DND-41 (cell line): ENCODE measurements around the gene CAPZA1.

Source experiments
- ATAC-seq: fragments of 200-7000 bp; cut with Tn5 transposase; 3 replicates; pipeline ENCODE4 v1.9.1; 2021; ENCODE audit warnings: low read depth; ENCODE audit not compliant: insufficient read depth
- DNase-seq: peaks from one replicate; pipeline ENCODE4 v3.0.0-alpha.2; 2020
- H2AFZ ChIP-seq: 2 replicates; pipeline ENCODE4 v1.6.0; 2012; ENCODE audit warnings: low read depth, low read length
- H3K27ac ChIP-seq: 2 replicates; pipeline ENCODE4 v1.5.1; 2012; ENCODE audit warnings: low read length, inconsistent platforms
- H3K27me3 ChIP-seq: fragments of 200-600 bp; sonication (generic); 2 replicates; pipeline ENCODE4 v1.6.0; 2012; ENCODE audit warnings: low read length, mild to moderate bottlenecking, inconsistent platforms; ENCODE audit not compliant: insufficient read depth, poor library complexity
- H3K36me3 ChIP-seq: 2 replicates; pipeline ENCODE4 v1.5.1; 2012; ENCODE audit warnings: low read length, inconsistent platforms; ENCODE audit not compliant: insufficient read depth
- H3K4me1 ChIP-seq: 2 replicates; pipeline ENCODE4 v1.5.1; 2012; ENCODE audit warnings: mild to moderate bottlenecking, low read length; ENCODE audit not compliant: insufficient read depth
- H3K4me2 ChIP-seq: 2 replicates; pipeline ENCODE4 v1.6.0; 2012; ENCODE audit warnings: mild to moderate bottlenecking, moderate library complexity, low read length, inconsistent platforms; ENCODE audit not compliant: insufficient read depth
- H3K4me3 ChIP-seq, 2 experiments: fragments of 200-600 bp in 1 of 2; shearing (Covaris generic) in 1 of 2; 2 replicates each; pipeline ENCODE4 v1.5.1; 2012 to 2016; ENCODE audit warnings: inconsistent platforms in 2 of 2, low read length in 2 of 2, mild to moderate bottlenecking in 2 of 2, low read depth in 1 of 2, moderate library complexity in 1 of 2
- H3K79me2 ChIP-seq: 2 replicates; pipeline ENCODE4 v1.6.0; 2012; ENCODE audit warnings: low read length, inconsistent platforms; ENCODE audit not compliant: insufficient read depth
- H3K9ac ChIP-seq: 2 replicates; pipeline ENCODE4 v1.6.0; 2012; ENCODE audit warnings: low read depth, mild to moderate bottlenecking, inconsistent platforms, low read length, moderate library complexity
- H3K9me3 ChIP-seq: 2 replicates; pipeline ENCODE4 v1.5.1; 2012; ENCODE audit warnings: low read length, moderate library complexity, mild to moderate bottlenecking, inconsistent platforms; ENCODE audit not compliant: insufficient read depth, severe bottlenecking
- H4K20me1 ChIP-seq: 2 replicates; pipeline ENCODE4 v1.6.0; 2012; ENCODE audit warnings: low read length; ENCODE audit not compliant: insufficient read depth
- EZH2 ChIP-seq: IDR thresholded peaks from 3 replicates; pipeline ENCODE4 v1.6.1; 2012; ENCODE audit warnings: borderline replicate concordance, low read depth, mild to moderate bottlenecking, moderate library complexity, low read length, inconsistent platforms; ENCODE audit not compliant: severe bottlenecking
- TF ChIP-seq, protein P1 (sequence below): IDR thresholded peaks from 2 replicates; pipeline ENCODE4 v1.5.1; 2012; ENCODE audit warnings: borderline replicate concordance, low read length, moderate library complexity, mild to moderate bottlenecking; ENCODE audit not compliant: poor library complexity, severe bottlenecking; ENCODE audit errors: extremely low read depth

The CAPZA1 gene

DNA sequence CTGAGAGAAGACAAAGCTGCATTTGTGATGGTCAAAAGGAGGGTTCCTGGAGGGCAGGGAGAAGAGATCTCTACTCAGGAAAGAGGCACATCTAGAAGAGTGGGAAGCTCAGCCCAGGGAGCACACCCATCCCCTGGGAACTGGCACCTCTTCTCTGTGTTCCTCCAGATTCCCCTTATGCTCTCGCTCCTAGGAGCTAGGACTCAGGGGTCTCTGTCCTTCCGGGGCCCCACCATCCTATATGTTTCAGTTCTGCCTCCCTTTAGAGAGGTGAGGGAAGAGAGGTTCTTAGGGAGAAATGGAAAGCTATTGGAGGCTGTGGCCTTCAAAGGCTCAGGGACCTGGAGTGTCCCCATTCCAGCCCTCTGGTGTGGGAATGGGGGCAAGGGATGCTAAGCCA, 100.1 kb downstream of the CAPZA1 start:
- no peak overlapping the region for H3K27ac ChIP-seq
- no peak overlapping the region for H3K9ac ChIP-seq
- H3K79me2 ChIP-seq, result no peaks in the 10 kb centered on the region
- no peak for DNase-seq
- peaks cover 25% of the 10 kb centered on the region for H3K4me1 ChIP-seq
- H3K36me3 ChIP-seq, result no peaks in the 10 kb centered on the region
- H3K9me3 ChIP-seq, result no peaks in the 10 kb centered on the region
- H3K27me3 ChIP-seq, result peaks cover 14% of the 10 kb centered on the region
- peaks cover 2% of the 10 kb centered on the region; the same call in 1 of the 2 replicates for H4K20me1 ChIP-seq
- TF ChIP-seq EZH2, result no peak
- TF ChIP-seq, protein P1, sequence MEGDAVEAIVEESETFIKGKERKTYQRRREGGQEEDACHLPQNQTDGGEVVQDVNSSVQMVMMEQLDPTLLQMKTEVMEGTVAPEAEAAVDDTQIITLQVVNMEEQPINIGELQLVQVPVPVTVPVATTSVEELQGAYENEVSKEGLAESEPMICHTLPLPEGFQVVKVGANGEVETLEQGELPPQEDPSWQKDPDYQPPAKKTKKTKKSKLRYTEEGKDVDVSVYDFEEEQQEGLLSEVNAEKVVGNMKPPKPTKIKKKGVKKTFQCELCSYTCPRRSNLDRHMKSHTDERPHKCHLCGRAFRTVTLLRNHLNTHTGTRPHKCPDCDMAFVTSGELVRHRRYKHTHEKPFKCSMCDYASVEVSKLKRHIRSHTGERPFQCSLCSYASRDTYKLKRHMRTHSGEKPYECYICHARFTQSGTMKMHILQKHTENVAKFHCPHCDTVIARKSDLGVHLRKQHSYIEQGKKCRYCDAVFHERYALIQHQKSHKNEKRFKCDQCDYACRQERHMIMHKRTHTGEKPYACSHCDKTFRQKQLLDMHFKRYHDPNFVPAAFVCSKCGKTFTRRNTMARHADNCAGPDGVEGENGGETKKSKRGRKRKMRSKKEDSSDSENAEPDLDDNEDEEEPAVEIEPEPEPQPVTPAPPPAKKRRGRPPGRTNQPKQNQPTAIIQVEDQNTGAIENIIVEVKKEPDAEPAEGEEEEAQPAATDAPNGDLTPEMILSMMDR, result no peak
- ATAC-seq, result no peak
- H2AFZ ChIP-seq, result no peak overlapping the region
- H3K4me3 ChIP-seq, result no peak overlapping the region
- no peak overlapping the region for H3K4me2 ChIP-seq

DNA sequence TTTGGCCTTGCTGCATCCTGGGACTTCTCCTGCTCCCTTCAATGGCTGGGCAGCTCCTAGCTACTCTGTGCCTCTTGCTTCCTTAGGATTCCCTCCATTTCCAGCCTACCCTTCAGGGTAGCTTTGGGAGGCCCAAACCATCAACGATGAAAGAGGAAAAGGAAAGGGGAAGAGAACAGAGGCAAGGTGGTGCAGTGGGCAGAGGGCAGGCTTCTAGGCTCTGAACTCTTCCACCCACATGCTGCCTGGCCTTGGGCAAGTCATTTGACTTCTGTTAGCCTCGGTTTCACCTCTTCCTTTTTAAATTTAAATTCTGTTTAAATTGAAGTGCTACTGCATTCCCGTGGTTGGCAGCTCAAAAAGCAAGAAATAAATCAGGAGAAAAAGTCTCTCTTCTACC, 101.2 kb downstream of the CAPZA1 start:
- DNase-seq, result no peak
- Histone ChIP-seq H3K27ac (no peak overlapping the region), H3K36me3 (no peaks in the 10 kb centered on the region), H3K4me2 (no peak overlapping the region), H3K79me2 (no peaks in the 10 kb centered on the region), H3K9ac (no peak overlapping the region), H3K4me3 (no peak overlapping the region), H3K9me3 (no peaks in the 10 kb centered on the region), H2AFZ (no peak overlapping the region; the same call in 1 of the 2 replicates), H3K27me3 (peaks cover 14% of the 10 kb centered on the region), H4K20me1 (peaks cover 2% of the 10 kb centered on the region; the same call in 1 of the 2 replicates), H3K4me1 (peaks cover 17% of the 10 kb centered on the region)
- no peak for ATAC-seq
- TF ChIP-seq EZH2, result no peak
- TF ChIP-seq, protein P1, result no peak
